ENCODE measurements around the gene ABLIM2.

DNA sequence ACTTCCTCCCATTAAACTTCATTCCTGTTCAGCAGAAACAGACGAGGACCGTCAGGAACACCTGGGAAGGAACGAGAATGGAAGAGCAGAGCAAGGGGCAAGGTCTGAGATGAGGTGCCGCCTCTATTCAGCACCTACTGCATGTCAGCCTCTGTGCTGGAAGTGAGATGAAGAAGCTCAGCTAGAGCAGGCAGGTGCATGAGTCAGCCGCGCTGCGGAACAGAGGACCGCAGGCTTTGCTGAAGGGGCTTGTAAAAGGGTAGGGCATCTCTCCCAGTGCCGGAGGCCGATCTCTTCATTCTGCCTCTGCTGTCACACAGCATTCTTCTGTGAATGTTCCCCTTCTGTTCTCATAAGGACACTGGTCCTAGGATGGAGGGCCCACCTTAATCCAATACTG is 6.1 kb upstream of the ABLIM2 start:
- TF ChIP-seq, protein P1, sequence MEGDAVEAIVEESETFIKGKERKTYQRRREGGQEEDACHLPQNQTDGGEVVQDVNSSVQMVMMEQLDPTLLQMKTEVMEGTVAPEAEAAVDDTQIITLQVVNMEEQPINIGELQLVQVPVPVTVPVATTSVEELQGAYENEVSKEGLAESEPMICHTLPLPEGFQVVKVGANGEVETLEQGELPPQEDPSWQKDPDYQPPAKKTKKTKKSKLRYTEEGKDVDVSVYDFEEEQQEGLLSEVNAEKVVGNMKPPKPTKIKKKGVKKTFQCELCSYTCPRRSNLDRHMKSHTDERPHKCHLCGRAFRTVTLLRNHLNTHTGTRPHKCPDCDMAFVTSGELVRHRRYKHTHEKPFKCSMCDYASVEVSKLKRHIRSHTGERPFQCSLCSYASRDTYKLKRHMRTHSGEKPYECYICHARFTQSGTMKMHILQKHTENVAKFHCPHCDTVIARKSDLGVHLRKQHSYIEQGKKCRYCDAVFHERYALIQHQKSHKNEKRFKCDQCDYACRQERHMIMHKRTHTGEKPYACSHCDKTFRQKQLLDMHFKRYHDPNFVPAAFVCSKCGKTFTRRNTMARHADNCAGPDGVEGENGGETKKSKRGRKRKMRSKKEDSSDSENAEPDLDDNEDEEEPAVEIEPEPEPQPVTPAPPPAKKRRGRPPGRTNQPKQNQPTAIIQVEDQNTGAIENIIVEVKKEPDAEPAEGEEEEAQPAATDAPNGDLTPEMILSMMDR (conservative IDR thresholded peaks at IDR 0.05; ENCODE audit: low read depth in 2 of 2): no peak
- TF ChIP-seq JUNB (IDR thresholded peaks at IDR 0.05; ENCODE audit: unreplicated experiment): no peak
- no peak for TF ChIP-seq POLR2AphosphoS5 (IDR thresholded peaks at IDR 0.05; ENCODE audit: low read depth)
- no peak for TF ChIP-seq EZH2 (IDR thresholded peaks at IDR 0.05; ENCODE audit: low read depth, unreplicated experiment)
- no peak for TF ChIP-seq EZH2phosphoT487 (IDR thresholded peaks at IDR 0.05; ENCODE audit: unreplicated experiment)
- TF ChIP-seq, protein P2, sequence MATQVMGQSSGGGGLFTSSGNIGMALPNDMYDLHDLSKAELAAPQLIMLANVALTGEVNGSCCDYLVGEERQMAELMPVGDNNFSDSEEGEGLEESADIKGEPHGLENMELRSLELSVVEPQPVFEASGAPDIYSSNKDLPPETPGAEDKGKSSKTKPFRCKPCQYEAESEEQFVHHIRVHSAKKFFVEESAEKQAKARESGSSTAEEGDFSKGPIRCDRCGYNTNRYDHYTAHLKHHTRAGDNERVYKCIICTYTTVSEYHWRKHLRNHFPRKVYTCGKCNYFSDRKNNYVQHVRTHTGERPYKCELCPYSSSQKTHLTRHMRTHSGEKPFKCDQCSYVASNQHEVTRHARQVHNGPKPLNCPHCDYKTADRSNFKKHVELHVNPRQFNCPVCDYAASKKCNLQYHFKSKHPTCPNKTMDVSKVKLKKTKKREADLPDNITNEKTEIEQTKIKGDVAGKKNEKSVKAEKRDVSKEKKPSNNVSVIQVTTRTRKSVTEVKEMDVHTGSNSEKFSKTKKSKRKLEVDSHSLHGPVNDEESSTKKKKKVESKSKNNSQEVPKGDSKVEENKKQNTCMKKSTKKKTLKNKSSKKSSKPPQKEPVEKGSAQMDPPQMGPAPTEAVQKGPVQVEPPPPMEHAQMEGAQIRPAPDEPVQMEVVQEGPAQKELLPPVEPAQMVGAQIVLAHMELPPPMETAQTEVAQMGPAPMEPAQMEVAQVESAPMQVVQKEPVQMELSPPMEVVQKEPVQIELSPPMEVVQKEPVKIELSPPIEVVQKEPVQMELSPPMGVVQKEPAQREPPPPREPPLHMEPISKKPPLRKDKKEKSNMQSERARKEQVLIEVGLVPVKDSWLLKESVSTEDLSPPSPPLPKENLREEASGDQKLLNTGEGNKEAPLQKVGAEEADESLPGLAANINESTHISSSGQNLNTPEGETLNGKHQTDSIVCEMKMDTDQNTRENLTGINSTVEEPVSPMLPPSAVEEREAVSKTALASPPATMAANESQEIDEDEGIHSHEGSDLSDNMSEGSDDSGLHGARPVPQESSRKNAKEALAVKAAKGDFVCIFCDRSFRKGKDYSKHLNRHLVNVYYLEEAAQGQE (IDR thresholded peaks at IDR 0.05; ENCODE audit: unreplicated experiment): no peak
- TF ChIP-seq CREB1 (CRISPR knock-in tag; IDR thresholded peaks at IDR 0.05; ENCODE audit: low read depth): no peak
- TF ChIP-seq ZNF114 (CRISPR knock-in tag; IDR thresholded peaks at IDR 0.05): no peak
- TF ChIP-seq, protein P3, sequence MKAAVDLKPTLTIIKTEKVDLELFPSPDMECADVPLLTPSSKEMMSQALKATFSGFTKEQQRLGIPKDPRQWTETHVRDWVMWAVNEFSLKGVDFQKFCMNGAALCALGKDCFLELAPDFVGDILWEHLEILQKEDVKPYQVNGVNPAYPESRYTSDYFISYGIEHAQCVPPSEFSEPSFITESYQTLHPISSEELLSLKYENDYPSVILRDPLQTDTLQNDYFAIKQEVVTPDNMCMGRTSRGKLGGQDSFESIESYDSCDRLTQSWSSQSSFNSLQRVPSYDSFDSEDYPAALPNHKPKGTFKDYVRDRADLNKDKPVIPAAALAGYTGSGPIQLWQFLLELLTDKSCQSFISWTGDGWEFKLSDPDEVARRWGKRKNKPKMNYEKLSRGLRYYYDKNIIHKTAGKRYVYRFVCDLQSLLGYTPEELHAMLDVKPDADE (IDR thresholded peaks at IDR 0.05): no peak
- TF ChIP-seq ZNF331 (CRISPR knock-in tag; IDR thresholded peaks at IDR 0.05; ENCODE audit: low read depth): no peak
- no peak for TF ChIP-seq NANOG (IDR thresholded peaks at IDR 0.05; ENCODE audit: borderline replicate concordance)
- TF ChIP-seq STAT1 (IDR thresholded peaks at IDR 0.05; ENCODE audit: unreplicated experiment): no peak
